Suprapubic skin (tissue), 4 donors: ENCODE measurements around the gene SETBP1. TPM values are rescaled to one million over a fixed set of nuclear protein-coding genes. Genes with fewer than 3 reads are reported as not detected.

Source experiments
- DNase-seq, 2 donors: peaks; one replicate each; pipeline ENCODE4 v3.0.0-alpha.2; 2019; ENCODE audit warnings: low spot score in 2 of 2
- H3K27ac ChIP-seq: fragments of 200-600 bp; sonication (generic); one replicate; pipeline ENCODE4 v1.5.1; 2019
- H3K27me3 ChIP-seq: fragments of 200-600 bp; sonication (generic); one replicate; pipeline ENCODE4 v1.5.1; 2019
- H3K36me3 ChIP-seq: fragments of 200-600 bp; sonication (generic); one replicate; pipeline ENCODE4 v1.5.1; 2019
- H3K4me1 ChIP-seq: fragments of 200-600 bp; sonication (generic); one replicate; pipeline ENCODE4 v1.5.1; 2019
- H3K4me3 ChIP-seq: fragments of 200-600 bp; sonication (generic); one replicate; pipeline ENCODE4 v1.5.1; 2019; ENCODE audit warnings: mild to moderate bottlenecking
- H3K9me3 ChIP-seq: fragments of 200-600 bp; sonication (generic); one replicate; pipeline ENCODE4 v1.5.1; 2019
- CTCF ChIP-seq, 2 donors: fragments of 200-600 bp in 1 of 2; fragments of 450-650 bp in 1 of 2; sonication (generic) in 1 of 2; IDR thresholded peaks; one replicate each; pipeline ENCODE4 v1.5.1; 2016 to 2019; ENCODE audit warnings: antibody characterized with exemption in 2 of 2, mild to moderate bottlenecking in 1 of 2, moderate library complexity in 1 of 2
- EP300 ChIP-seq: sonication (generic); formaldehyde crosslinking; IDR thresholded peaks from one replicate; pipeline ENCODE4 v1.6.1; 2017; ENCODE audit warnings: antibody characterized with exemption
- POLR2A ChIP-seq, 2 donors: fragments of 450-650 bp; IDR thresholded peaks; one replicate each; pipeline ENCODE4 v1.6.1; 2017; ENCODE audit warnings: antibody characterized with exemption in 2 of 2, mild to moderate bottlenecking in 2 of 2, moderate library complexity in 2 of 2
- POLR2AphosphoS5 ChIP-seq, 3 donors: sonication (generic); formaldehyde crosslinking; IDR thresholded peaks; one replicate each; pipeline ENCODE4 v1.6.1; 2017; ENCODE audit warnings: antibody characterized with exemption in 3 of 3
- WGBS: methylation state at CpG from one replicate; pipeline ENCODE4 v1.1.5; 2018; 5-methylcytosine and 5-hydroxymethylcytosine counted together
- total RNA-seq, 4 donors: library from RNA; depleted of rRNA; stranded (reverse); fragments of >200 nt; gene quantifications; one replicate each; pipeline ENCODE4 v1.1.0, GENCODE V29; 2016

The SETBP1 gene
- total RNA-seq, 4 donors from 2014 or later = 13.1 to 25.6 (median 17.2) TPM

GRCh38 chr18:44914028-44914427, 233.3 kb downstream of the SETBP1 start:
- no peaks in the 10 kb centered on the region for H3K27me3 ChIP-seq
- H3K4me3 ChIP-seq = no peak overlapping the region
- no peak overlapping the region for H3K27ac ChIP-seq
- no peaks in the 10 kb centered on the region for H3K9me3 ChIP-seq
- no peak for DNase-seq
- H3K36me3 ChIP-seq = no peaks in the 10 kb centered on the region
- peaks cover 13% of the 10 kb centered on the region for H3K4me1 ChIP-seq
- no peak for TF ChIP-seq CTCF (IDR thresholded peaks at IDR 0.05)
- TF ChIP-seq POLR2A (IDR thresholded peaks at IDR 0.05) = no peak
- no peak for TF ChIP-seq POLR2AphosphoS5 (IDR thresholded peaks at IDR 0.05)
- no peak for TF ChIP-seq EP300
- 92% methylated on average over 5 of the region's 5 CpGs for WGBS

DNA sequence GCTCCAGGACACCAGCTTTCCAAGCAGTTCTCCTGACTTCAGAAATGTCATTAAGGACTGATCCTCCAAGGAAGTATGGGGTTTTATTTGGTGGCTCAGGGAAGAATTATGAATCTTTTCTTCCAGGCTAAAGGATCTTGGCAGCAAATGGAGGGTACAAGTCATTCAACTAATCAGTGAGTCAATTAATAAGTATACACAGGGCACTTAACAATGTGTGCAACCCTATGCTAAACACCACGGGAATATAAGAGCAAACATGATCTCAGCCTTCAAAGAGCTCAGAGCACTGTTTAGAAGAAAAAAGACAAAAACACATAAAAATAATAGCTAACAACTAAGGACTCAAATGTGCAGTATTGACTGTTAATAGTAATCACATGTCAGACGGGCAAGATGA, 234.5 kb downstream of the SETBP1 start:
- WGBS = 76% methylated on average over 2 of the region's 2 CpGs

GRCh38 chr18:44915661-44916060, 235.0 kb downstream of the SETBP1 start:
- TF ChIP-seq EP300 = no peak
- no peak for TF ChIP-seq POLR2AphosphoS5 (IDR thresholded peaks at IDR 0.05)
- TF ChIP-seq CTCF (IDR thresholded peaks at IDR 0.05) = no peak
- TF ChIP-seq POLR2A (IDR thresholded peaks at IDR 0.05) = no peak
- no peak overlapping the region for H3K4me3 ChIP-seq
- H3K4me1 ChIP-seq = peaks cover 13% of the 10 kb centered on the region
- no peaks in the 10 kb centered on the region for H3K27me3 ChIP-seq
- no peak for DNase-seq
- H3K36me3 ChIP-seq = no peaks in the 10 kb centered on the region
- H3K27ac ChIP-seq = no peak overlapping the region
- WGBS = 71% methylated on average over 2 of the region's 2 CpGs
- H3K9me3 ChIP-seq = no peaks in the 10 kb centered on the region

More for the DNA sequence above, 234.5 kb downstream of the SETBP1 start:
- Histone ChIP-seq H3K27me3 (no peaks in the 10 kb centered on the region), H3K27ac (no peak overlapping the region), H3K9me3 (no peaks in the 10 kb centered on the region), H3K36me3 (no peaks in the 10 kb centered on the region), H3K4me3 (no peak overlapping the region), H3K4me1 (peaks cover 13% of the 10 kb centered on the region)
- TF ChIP-seq POLR2AphosphoS5 (IDR thresholded peaks at IDR 0.05) = no peak
- DNase-seq = no peak

DNA sequence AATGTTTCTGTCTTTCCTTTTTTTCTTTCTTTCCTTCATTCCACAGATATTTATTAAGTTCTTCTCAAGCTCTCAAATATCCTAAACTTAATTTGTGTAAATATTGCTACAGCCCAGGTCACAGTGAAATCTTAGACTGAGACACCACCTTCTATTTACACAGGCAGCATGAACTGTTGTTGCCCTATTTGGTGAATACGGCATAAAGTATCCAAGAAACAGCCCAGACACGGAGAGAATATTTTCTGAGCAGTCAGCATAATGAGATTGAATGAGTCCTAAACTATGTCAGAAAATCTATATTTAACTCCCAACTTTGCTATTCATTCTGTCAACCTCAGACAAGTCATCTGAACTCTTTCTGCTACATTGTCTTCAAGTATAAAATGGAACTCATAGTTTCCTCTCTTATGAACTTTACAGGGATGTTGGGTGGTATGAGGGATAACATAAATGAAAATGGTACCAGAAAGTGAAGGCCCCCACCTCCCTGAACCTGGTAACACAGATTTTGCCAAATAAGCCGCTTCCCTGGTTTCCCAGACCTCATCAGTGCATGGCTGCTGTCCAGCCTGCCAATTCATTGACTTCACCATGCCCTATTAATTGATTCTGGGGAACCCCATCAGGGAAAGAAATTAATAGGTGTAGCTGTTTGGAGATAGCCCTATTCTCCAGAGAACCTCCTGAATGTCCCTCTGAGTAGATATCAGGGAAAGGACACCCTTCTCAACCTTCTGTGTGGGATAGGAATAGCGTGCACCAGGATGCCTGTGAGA, 235.9 kb downstream of the SETBP1 start:
- WGBS = 75% methylated on average over 4 of the region's 4 CpGs
- no peak overlapping the region for H3K27ac ChIP-seq

GRCh38 chr18:44917216-44918141, 236.8 kb downstream of the SETBP1 start:
- H3K27ac ChIP-seq = no peak overlapping the region
- H3K36me3 ChIP-seq = no peaks in the 10 kb centered on the region
- H3K4me3 ChIP-seq = no peak overlapping the region
- no peak for DNase-seq
- H3K4me1 ChIP-seq = peaks cover 13% of the 10 kb centered on the region
- no peak for TF ChIP-seq EP300
- no peak for TF ChIP-seq POLR2A (IDR thresholded peaks at IDR 0.05)
- no peaks in the 10 kb centered on the region for H3K9me3 ChIP-seq
- H3K27me3 ChIP-seq = no peaks in the 10 kb centered on the region
- 68% methylated on average over 10 of the region's 10 CpGs for WGBS

More for the DNA sequence above, 235.9 kb downstream of the SETBP1 start:
- Histone ChIP-seq H3K9me3 (no peaks in the 10 kb centered on the region), H3K4me1 (peaks cover 13% of the 10 kb centered on the region), H3K27me3 (no peaks in the 10 kb centered on the region), H3K36me3 (no peaks in the 10 kb centered on the region), H3K4me3 (no peak overlapping the region)
- DNase-seq = no peak
- TF ChIP-seq CTCF (IDR thresholded peaks at IDR 0.05) (no peak), POLR2AphosphoS5 (IDR thresholded peaks at IDR 0.05) (no peak), POLR2A (IDR thresholded peaks at IDR 0.05) (no peak), EP300 (no peak)

- Histone ChIP-seq H3K36me3 (no peaks in the 10 kb centered on the region), H3K27me3 (no peaks in the 10 kb centered on the region), H3K4me3 (no peak overlapping the region), H3K4me1 (peaks cover 8% of the 10 kb centered on the region), H3K27ac (no peak overlapping the region), H3K9me3 (no peaks in the 10 kb centered on the region)
- DNase-seq = no peak
- TF ChIP-seq CTCF (IDR thresholded peaks at IDR 0.05) (no peak), POLR2AphosphoS5 (IDR thresholded peaks at IDR 0.05) (no peak), EP300 (no peak), POLR2A (IDR thresholded peaks at IDR 0.05) (no peak)
- 97% methylated on average over 4 of the region's 4 CpGs for WGBS
These were observed 237.4 kb downstream of the SETBP1 start for GRCh38 chr18:44918142-44918476.
